Right ventricle myocardium superior (tissue), 1 donor: ENCODE data around the gene C11orf24. TPM values are rescaled to one million over a fixed set of nuclear protein-coding genes. Genes with fewer than 3 reads are reported as not detected.
"Not testable (repeated sequence)": the region's sequence is repeated elsewhere in the genome, so short reads cannot be mapped to it uniquely, and the experiment has no call there.

Experiments
- ATAC-seq: fragments of 200-7000 bp; cut with Tn5 transposase; one replicate; pipeline ENCODE4 v1.9.1; 2020; ENCODE audit warnings: mild to moderate bottlenecking; ENCODE audit not compliant: poor library complexity
- DNase-seq: peaks from one replicate; pipeline ENCODE4 v3.0.0-alpha.2; 2020
- intact Hi-C: fragments of 100-400 bp; cut with DNase I; formaldehyde crosslinking; loops from one replicate; pipeline ENCODE4 v1.11.2; 2022
- total RNA-seq: library from RNA; stranded (reverse); fragmentation: NEBNext Ultra II Directional; extraction: Animal tissue kit (Norgen Biotek cat#: 25700); gene quantifications from one replicate; pipeline ENCODE4 v1.2.1, GENCODE V29; 2021
- donor health status: DM: no; HTN: yes; CAD: no; lungs with severe emphysema.

Gene C11orf24
- total RNA-seq, 1 donor from 2014 or later: 21.8 TPM

- intact Hi-C loops: no loop called here
- no peak for DNase-seq
- ATAC-seq: no peak
Measured at GRCh38 chr11:68302256-68302655, 30.5 kb upstream of the C11orf24 start.

- intact Hi-C loops: no loop called here
- ATAC-seq: no peak
- DNase-seq: no peak
Measured at GRCh38 chr11:68300076-68300830, 28.5 kb upstream of the C11orf24 start.

- ATAC-seq, intact Hi-C loops: not testable (repeated sequence)
Measured at GRCh38 chr11:68299517-68299879, 27.7 kb upstream of the C11orf24 start.

DNA sequence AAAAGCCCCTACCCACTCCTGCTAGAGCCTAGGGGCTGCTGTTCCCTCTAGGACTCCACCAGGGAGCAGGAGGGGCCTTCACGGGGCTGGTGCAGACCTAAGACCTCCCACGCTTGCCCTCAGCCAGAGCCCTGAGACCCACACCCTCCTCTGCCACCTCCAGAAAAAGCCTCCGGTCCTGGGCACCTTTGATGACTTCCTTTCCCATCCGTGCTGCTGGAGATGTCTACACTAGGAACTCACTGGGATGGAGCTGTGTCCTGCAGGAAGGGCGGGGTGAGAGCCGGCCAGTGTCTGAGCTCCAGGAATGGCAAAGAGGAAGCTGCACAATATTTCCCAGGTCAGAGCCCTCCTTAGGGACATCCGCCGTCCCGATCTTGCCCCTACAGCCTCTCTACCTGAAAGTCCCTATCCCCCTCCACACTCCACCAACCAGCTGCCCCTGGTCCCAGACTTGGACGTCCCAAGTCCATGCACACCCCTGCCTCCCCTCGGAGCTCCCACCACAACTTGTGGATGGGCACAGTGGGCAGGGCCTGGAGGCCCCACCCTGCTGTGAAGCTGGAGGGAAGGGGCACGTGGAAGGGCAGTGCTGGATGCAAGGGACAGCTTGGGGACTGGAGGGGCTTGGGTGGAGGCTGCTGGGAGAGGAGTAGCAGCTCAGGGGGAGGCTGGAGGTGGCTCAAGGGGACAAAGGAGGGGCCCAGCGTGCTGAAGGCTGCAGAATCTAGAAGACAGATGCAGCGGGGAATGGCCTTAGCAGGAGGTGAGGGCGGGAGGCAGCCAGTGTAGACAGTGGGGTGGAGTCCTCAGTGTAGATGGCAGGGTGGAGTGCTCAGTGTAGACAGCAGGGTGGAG, 27.1 kb upstream of the C11orf24 start:
- DNase-seq (no peak), ATAC-seq (no peak)
- intact Hi-C loops: no loop called here

More at GRCh38 chr11:68299517-68299879, 27.7 kb upstream of the C11orf24 start:
- DNase-seq: not testable (repeated sequence)

GRCh38 chr11:68297812-68298658, 26.3 kb upstream of the C11orf24 start:
- intact Hi-C loops: loop anchor here (2.0 kb wide), 1 partner anchor 39 kb away; no protein-coding TSS in a partner anchor
- DNase-seq (peak; percentile 88), ATAC-seq (peak; percentile 98)

DNA sequence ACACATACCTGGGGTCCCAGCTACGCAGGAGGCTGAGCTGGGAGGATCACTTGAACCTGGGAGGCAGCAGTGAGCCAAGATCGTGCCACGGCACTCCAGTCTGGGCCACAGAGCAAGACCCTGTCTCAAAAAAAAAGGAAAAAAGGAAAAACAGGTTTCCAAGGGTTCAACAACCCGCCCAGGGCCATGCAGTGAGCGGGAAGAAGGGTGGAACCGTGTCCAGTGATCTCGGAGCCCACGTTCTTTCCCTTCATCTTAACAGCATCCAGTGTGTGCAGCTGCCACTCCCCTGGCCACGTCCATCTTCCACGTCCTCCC, 25.7 kb upstream of the C11orf24 start:
- intact Hi-C loops: loop anchor here (2.0 kb wide), 1 partner anchor 39 kb away; no protein-coding TSS in a partner anchor
- ATAC-seq (no peak), DNase-seq (no peak)

DNA sequence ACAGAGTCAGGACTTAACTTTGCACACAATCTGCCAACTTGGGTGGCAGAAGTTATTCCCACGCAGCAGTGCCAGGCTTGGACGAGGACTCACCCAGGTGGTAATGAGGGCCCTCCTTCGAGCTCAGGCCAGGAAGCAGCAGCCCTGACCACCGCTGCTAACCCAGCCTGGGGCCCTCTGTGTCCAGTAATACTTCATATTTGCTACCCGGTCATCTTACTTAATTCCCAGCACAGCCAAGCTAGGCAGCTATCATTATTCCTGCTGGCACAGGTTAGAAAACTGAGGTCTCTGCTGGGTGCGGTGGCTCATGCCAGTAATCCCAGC, 25.2 kb upstream of the C11orf24 start:
- DNase-seq (no peak), ATAC-seq (no peak)
- intact Hi-C loops: loop anchor here (2.0 kb wide), 1 partner anchor 38 kb away; no protein-coding TSS in a partner anchor

GRCh38 chr11:68296344-68297051, 24.7 kb upstream of the C11orf24 start:
- intact Hi-C loops: loop anchor here (2.0 kb wide), 1 partner anchor 38 kb away; no protein-coding TSS in a partner anchor
- DNase-seq (no peak), ATAC-seq (no peak)

DNA sequence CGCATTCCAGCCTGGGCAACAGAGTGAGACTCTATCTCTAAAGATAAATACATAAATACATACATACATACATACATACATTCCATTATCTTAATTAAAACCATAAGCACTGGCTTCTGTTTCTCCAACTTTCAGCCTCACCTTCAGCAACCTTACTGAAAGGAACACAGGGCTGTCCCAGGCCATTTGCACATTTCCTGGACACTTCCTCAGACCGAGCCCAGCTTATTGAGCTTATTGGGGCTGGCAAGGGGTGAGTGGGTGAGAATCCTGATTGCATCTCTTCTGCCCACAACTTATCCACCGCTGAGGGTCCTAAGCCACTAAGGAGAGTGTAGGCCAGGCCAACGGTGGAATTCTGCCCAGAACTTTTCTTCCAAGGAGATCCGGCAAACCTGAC, 24.2 kb upstream of the C11orf24 start:
- intact Hi-C loops: loop anchor here (2.0 kb wide), 1 partner anchor 37 kb away; no protein-coding TSS in a partner anchor
- no peak for DNase-seq
- no peak for ATAC-seq

DNA sequence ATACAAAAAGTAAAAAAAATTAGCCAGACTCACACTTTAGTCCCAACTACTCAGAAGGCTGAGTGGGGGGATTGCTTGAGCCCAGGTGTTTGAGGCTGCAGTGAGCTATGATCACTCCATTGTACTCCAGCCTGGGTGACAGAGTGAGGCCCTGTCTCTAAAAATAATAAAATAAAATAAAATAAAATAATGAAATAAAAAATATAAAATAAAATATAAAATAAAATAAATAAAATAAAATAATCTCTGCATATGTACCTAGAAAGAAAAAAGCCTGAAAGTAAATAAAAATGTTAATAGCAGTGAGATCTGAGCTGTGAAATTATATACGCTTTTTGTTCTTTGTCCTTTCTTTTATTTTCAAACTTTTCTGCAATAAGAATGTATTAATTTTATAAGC, 23.5 kb upstream of the C11orf24 start:
- ATAC-seq (no peak), DNase-seq (no peak)
- intact Hi-C loops: no loop called here

DNA sequence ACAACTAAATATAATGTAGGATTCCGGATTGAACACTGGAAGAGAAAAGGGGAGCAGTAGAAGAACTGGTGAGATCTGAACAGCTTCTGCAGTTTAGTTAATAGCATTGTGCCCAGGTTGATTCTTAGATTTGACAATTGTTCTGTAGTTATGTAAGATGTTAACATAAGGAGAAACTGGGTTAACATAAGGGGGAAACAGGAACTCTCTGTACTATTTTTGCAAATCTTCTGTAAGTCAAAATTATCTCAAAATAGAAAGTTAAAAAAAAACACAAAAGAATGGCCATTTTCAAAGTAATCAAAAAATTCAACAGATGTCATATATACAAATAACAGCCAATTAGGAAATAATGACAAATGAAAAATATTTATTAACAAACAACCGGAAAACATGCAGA, 21.9 kb upstream of the C11orf24 start:
- DNase-seq: no peak
- intact Hi-C loops: no loop called here
- ATAC-seq: no peak

- ATAC-seq: no peak
- no peak for DNase-seq
- intact Hi-C loops: no loop called here
Measured at GRCh38 chr11:68289456-68289855, 17.7 kb upstream of the C11orf24 start.

DNA sequence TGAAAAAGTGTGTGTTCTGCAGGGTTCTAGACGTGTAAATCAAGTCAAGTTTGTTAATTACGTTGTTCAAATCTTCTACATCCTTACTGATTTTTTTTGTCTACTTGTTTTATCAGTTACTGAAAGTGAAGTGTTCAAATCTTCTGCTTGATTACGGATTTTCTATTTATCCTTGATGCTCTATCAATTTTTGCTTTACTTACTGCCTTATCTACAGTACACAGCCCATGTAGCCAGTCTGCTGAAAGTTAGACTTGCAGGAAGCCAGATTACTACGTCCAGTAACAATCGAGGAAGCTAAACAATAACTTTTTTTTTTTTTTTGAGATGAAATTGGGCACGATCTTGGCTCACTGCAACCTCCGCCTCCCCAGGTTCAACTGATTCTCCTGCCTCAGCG, 15.6 kb upstream of the C11orf24 start:
- DNase-seq (no peak), ATAC-seq (no peak)
- intact Hi-C loops: no loop called here

DNA sequence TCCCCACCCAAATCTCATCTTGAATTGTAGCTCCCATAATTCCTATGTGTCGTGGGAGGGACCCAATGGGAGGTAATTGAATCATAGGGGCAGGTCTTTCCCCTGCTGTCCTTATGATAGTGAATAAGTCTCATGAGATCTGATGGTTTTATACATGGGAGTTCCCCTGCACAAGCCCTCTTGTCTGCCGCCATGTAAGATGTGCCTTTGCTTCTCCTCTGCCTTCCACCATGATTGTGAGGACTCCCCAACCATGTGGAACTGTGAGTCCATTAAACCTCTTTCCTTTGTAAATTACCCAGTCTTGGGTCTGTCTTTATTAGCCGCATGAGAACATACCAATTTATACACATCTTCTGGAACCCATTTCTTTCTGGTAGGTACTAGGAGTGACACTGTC, 12.8 kb upstream of the C11orf24 start:
- intact Hi-C loops, ATAC-seq: not testable (repeated sequence)

GRCh38 chr11:68282861-68283230, 11.1 kb upstream of the C11orf24 start:
- intact Hi-C loops: no loop called here
- no peak for DNase-seq
- ATAC-seq: no peak

More for the DNA sequence above, 12.8 kb upstream of the C11orf24 start:
- DNase-seq: not testable (repeated sequence)

GRCh38 chr11:68282141-68282860, 10.5 kb upstream of the C11orf24 start:
- ATAC-seq (no peak), DNase-seq (no peak)
- intact Hi-C loops: no loop called here

DNA sequence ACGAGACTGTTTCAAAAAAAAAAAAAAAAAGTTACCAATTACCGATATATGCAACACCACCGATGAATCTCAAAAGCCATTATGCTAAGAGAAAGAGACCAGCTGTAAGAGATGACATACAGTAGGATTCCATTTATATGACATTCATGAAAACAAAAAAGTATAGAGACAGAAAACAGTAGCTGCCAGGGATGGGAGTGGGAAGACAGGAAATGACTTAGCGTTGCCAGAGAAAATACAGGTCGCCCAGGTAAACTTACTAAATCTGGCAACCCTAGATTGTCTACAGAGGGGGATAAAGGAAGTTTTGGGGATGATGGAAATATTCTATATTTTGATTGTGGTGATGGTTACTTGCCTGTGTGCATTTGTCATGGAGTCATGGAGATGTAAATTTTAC, 7.9 kb upstream of the C11orf24 start:
- no peak for ATAC-seq
- intact Hi-C loops: no loop called here
- no peak for DNase-seq

- intact Hi-C loops: no loop called here
- DNase-seq (no peak), ATAC-seq (no peak)
Measured at GRCh38 chr11:68276861-68277260, 5.1 kb upstream of the C11orf24 start.
